Duodenal mucosa (tissue), 2 donors: ENCODE measurements around the gene MBP.

ENCODE experiments used
- H3K27ac ChIP-seq: one replicate; pipeline ENCODE4 v1.7.0; 2013; ENCODE audit warnings: low read depth, low read length
- H3K27me3 ChIP-seq, 2 donors: one replicate each; pipeline ENCODE4 v1.7.0; 2013; ENCODE audit warnings: low read length in 2 of 2, control low read depth in 1 of 2; ENCODE audit not compliant: insufficient read depth in 2 of 2, control insufficient read depth in 1 of 2
- H3K36me3 ChIP-seq, 2 donors: one replicate each; pipeline ENCODE4 v1.7.0; 2013; ENCODE audit warnings: low read length in 2 of 2, control low read depth in 1 of 2; ENCODE audit not compliant: insufficient read depth in 2 of 2, control insufficient read depth in 1 of 2
- H3K4me1 ChIP-seq, 2 donors: one replicate each; pipeline ENCODE4 v1.7.0; 2013; ENCODE audit warnings: low read length in 2 of 2, control low read depth in 1 of 2; ENCODE audit not compliant: insufficient read depth in 2 of 2, control insufficient read depth in 1 of 2
- H3K4me3 ChIP-seq, 2 donors: one replicate each; pipeline ENCODE4 v1.7.0; 2013; ENCODE audit warnings: low read length in 2 of 2, low read depth in 1 of 2
- H3K9ac ChIP-seq, 2 donors: one replicate each; pipeline ENCODE4 v1.7.0; 2013; ENCODE audit warnings: low read length in 2 of 2, low read depth in 1 of 2
- H3K9me3 ChIP-seq, 2 donors: one replicate each; pipeline ENCODE4 v1.7.0; 2013; ENCODE audit warnings: low read length in 2 of 2, control low read depth in 1 of 2; ENCODE audit not compliant: control insufficient read depth in 1 of 2

MBP gene

DNA sequence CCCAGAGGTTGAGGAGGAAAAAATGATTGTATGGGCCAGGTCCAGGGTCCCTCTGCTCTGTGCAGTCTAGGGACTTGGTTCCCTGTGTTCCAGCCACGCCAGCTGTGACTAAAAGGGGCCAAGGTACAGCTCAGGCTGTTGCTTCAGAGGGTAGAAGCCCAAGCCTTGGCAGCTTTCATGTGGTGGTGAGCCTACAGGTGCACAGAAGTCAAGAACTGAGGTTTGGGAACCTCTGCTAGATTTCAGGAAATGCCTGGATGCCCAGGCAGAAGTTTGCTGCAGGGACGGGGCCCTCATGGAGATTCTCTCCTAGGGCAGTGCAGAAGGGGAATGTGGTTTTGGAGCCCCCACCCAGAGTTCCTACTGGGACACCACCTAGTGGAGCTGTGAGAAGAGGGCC lies 10.6 kb upstream of the MBP start:
- peaks cover 7% of the 10 kb centered on the region in 2 donors for H3K9me3 ChIP-seq

GRCh38 chr18:77141401-77142118 lies 9.0 kb upstream of the MBP start:
- no peak overlapping the region for H3K27ac ChIP-seq
- peaks cover 7% of the 10 kb centered on the region in 2 donors for H3K9me3 ChIP-seq
- H3K9ac ChIP-seq = no peak overlapping the region
- H3K4me3 ChIP-seq = no peak overlapping the region
- no peaks in the 10 kb centered on the region for H3K36me3 ChIP-seq
- no peaks in the 10 kb centered on the region for H3K4me1 ChIP-seq
- no peaks in the 10 kb centered on the region for H3K27me3 ChIP-seq

More for the DNA sequence above, 10.6 kb upstream of the MBP start:
- Histone ChIP-seq H3K36me3 (no peaks in the 10 kb centered on the region), H3K27me3 (no peaks in the 10 kb centered on the region), H3K9ac (no peak overlapping the region), H3K27ac (no peak overlapping the region), H3K4me3 (no peak overlapping the region), H3K4me1 (no peaks in the 10 kb centered on the region)

DNA sequence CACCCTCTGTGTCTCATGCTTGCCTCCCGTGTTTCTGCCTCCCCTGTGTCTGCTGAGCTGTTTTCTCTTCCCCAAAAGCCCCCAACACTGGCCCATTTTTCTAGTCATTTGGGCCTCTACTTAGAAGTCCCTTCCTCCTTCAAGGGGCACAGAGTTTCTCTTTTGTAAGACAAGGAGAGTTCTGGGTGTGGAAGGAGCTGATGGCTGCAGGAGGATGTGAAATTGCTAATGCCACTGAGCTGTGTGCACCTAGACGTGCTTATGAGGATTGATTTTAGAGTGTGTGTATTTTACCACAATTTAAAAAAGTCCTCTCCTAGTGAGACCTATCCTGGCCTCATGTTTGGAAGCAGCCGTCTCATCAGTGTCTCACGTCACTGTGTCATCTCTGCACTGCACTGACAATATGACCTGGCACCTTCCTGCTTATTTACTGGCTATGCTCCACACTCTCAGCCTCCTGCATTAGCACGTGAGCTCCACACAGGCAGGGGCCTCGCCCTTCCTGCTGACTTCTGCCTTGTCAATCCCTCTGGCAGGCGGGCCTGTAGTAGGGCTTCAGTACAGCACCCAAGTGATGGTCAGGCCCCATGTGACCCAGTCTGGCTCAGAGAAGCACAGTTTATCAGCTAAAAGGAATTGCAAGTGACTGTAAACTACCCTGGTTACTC lies 8.0 kb upstream of the MBP start:
- no peaks in the 10 kb centered on the region for H3K4me1 ChIP-seq
- H3K27me3 ChIP-seq = no peaks in the 10 kb centered on the region
- H3K9me3 ChIP-seq = peaks cover 7% of the 10 kb centered on the region in 2 donors
- H3K27ac ChIP-seq = no peak overlapping the region
- H3K36me3 ChIP-seq = no peaks in the 10 kb centered on the region
- H3K4me3 ChIP-seq = no peak overlapping the region
- H3K9ac ChIP-seq = no peak overlapping the region

DNA sequence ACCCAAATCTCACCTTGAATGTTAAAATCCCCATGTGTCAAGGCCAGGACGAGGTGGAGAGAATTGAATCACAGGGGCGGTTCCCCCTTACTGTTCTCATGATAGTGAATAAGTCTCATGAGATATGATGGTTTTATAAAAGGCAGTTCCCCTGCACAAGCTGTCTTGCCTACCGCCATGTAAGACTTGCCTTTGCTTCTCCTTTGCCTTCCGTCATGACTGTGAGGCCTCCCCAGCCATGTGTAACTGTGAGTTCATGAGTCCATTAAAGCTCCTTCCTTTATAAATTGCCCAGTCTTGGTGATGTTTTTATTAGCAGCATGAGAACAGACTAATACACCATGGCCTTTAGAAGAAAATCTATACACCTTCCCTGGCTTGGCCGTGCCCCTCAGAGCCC lies 7.4 kb upstream of the MBP start:
- peaks cover 7% of the 10 kb centered on the region in 2 donors for H3K9me3 ChIP-seq
- no peaks in the 10 kb centered on the region for H3K27me3 ChIP-seq
- H3K27ac ChIP-seq = no peak overlapping the region
- H3K4me1 ChIP-seq = no peaks in the 10 kb centered on the region
- no peaks in the 10 kb centered on the region for H3K36me3 ChIP-seq
- no peak overlapping the region for H3K9ac ChIP-seq
- H3K4me3 ChIP-seq = no peak overlapping the region

- no peaks in the 10 kb centered on the region for H3K4me1 ChIP-seq
- H3K9ac ChIP-seq = no peak overlapping the region
- peaks cover 7% of the 10 kb centered on the region in 2 donors for H3K9me3 ChIP-seq
- no peaks in the 10 kb centered on the region for H3K27me3 ChIP-seq
- H3K36me3 ChIP-seq = no peaks in the 10 kb centered on the region
- H3K27ac ChIP-seq = no peak overlapping the region
- H3K4me3 ChIP-seq = no peak overlapping the region
Observed at GRCh38 chr18:77139619-77140018, 7.0 kb upstream of the MBP start.

GRCh38 chr18:77138270-77138669 lies 5.7 kb upstream of the MBP start:
- Histone ChIP-seq H3K9me3 (peaks cover 3 to 4% of the 10 kb centered on the region in 2 donors), H3K9ac (no peak overlapping the region), H3K36me3 (no peaks in the 10 kb centered on the region), H3K4me3 (no peak overlapping the region), H3K27me3 (no peaks in the 10 kb centered on the region), H3K27ac (no peak overlapping the region), H3K4me1 (peaks cover 0 to 4% of the 10 kb centered on the region in 2 donors)

GRCh38 chr18:77137851-77138250 lies 5.3 kb upstream of the MBP start:
- Histone ChIP-seq H3K4me3 (no peak overlapping the region), H3K27me3 (no peaks in the 10 kb centered on the region), H3K9me3 (no peaks in the 10 kb centered on the region), H3K4me1 (peaks cover 0 to 8% of the 10 kb centered on the region in 2 donors), H3K27ac (no peak overlapping the region), H3K36me3 (no peaks in the 10 kb centered on the region), H3K9ac (no peak overlapping the region)

DNA sequence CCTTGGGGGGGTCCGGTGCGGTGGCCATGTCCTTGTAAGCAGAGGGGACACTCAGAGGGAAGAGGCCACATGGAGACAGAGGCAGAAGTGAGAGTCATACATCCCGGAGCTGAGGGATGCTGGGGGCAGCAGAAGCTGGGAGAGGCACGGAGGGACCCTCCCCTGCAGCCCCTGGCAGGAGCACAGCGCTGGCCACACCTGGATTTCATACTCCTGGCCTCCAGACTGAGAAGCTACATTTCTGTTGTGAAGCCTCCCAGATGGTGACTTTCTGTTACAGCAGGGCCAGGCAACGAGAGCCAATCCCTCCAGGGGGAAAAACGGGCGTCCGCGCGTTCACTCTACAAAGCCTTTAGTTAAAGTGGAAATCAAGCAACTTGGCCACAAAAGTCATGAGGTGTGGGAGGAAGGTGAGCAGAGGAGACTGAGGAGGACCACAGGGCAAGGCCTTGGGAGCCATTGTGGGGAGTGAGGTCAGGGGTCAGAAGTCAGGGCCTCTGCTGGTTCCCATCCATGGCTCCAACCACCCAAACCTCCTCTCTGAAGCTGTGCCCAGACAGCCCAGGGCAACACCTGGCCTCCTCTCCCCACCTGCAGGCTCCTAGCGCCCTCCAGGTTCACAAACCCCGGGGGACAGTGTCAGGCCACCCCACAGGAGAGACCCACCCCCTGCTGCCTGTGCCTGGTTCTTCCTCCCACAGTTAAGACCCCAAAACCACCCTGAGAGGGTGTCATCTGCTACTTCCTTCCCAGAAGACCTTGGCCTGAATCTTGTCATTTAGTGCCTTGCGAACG lies 4.5 kb upstream of the MBP start:
- no peak overlapping the region for H3K9ac ChIP-seq
- no peaks in the 10 kb centered on the region for H3K9me3 ChIP-seq
- no peaks in the 10 kb centered on the region for H3K27me3 ChIP-seq
- H3K27ac ChIP-seq = no peak overlapping the region
- H3K36me3 ChIP-seq = no peaks in the 10 kb centered on the region
- H3K4me3 ChIP-seq = no peak overlapping the region
- H3K4me1 ChIP-seq = peaks cover 0 to 8% of the 10 kb centered on the region in 2 donors

- H3K27ac ChIP-seq = no peak overlapping the region
- H3K4me1 ChIP-seq = peaks cover 0 to 8% of the 10 kb centered on the region in 2 donors
- H3K9me3 ChIP-seq = no peaks in the 10 kb centered on the region
- H3K27me3 ChIP-seq = no peaks in the 10 kb centered on the region
- no peak overlapping the region for H3K9ac ChIP-seq
- H3K36me3 ChIP-seq = no peaks in the 10 kb centered on the region
- no peak overlapping the region for H3K4me3 ChIP-seq
Observed at GRCh38 chr18:77136076-77136718, 3.6 kb upstream of the MBP start.
